ENCODE results near the gene SLC36A3.

DNA sequence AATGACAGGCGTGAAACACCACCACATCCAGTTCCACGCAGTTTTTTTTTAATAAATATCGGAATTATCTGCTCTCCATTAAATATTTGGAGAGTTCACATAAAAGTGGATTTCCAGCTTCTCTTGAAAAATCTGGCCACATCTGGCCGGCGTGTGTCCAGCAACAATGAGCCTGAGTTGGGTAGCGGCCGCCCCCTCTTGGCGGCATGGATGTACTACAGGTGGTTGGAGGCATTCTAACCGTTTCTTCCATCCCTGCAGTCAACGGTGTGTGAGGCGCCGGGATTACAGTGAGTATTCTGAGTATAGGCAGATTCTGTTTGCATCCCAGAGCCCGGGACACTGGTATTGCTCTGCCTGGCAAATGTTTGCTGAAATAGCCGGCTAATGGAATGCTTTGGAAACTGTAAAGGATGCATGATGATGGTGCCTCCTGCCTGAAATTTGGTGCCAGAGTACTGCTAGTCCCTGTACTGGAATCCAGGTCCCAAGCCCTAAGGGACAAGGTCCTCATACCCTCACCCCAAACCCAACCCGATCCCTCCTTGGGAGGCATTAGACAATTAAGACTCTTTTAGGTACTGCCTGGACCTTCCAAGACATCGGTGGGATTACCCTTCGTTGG, 64.2 kb downstream of the SLC36A3 start:
- no peak for TF ChIP-seq SUZ12 (IDR thresholded peaks at IDR 0.05; ENCODE audit: low read length)
- TF ChIP-seq POLR2AphosphoS5 (IDR thresholded peaks at IDR 0.05; ENCODE audit: low read depth, low read length): no peak
- no peak for TF ChIP-seq POLR2A (IDR thresholded peaks at IDR 0.05; ENCODE audit: control extremely low read depth in 1 of 2, low read depth in 2 of 2, low read length in 2 of 2)
- no peak for TF ChIP-seq POU5F1 (IDR thresholded peaks at IDR 0.05; ENCODE audit: low read depth, low read length)
- TF ChIP-seq, protein P1, sequence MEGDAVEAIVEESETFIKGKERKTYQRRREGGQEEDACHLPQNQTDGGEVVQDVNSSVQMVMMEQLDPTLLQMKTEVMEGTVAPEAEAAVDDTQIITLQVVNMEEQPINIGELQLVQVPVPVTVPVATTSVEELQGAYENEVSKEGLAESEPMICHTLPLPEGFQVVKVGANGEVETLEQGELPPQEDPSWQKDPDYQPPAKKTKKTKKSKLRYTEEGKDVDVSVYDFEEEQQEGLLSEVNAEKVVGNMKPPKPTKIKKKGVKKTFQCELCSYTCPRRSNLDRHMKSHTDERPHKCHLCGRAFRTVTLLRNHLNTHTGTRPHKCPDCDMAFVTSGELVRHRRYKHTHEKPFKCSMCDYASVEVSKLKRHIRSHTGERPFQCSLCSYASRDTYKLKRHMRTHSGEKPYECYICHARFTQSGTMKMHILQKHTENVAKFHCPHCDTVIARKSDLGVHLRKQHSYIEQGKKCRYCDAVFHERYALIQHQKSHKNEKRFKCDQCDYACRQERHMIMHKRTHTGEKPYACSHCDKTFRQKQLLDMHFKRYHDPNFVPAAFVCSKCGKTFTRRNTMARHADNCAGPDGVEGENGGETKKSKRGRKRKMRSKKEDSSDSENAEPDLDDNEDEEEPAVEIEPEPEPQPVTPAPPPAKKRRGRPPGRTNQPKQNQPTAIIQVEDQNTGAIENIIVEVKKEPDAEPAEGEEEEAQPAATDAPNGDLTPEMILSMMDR (IDR thresholded peaks at IDR 0.05; ENCODE audit: control extremely low read depth in 1 of 3, insufficient read depth in 1 of 3, low read depth in 1 of 3, low read length in 3 of 3): peak; percentile 86 to 94 (median 87)
- no peak for TF ChIP-seq TEAD4 (IDR thresholded peaks at IDR 0.05; ENCODE audit: low read depth, low read length)
- TF ChIP-seq JUN (IDR thresholded peaks at IDR 0.05; ENCODE audit: low read depth, low read length): no peak
- TF ChIP-seq, protein P2, sequence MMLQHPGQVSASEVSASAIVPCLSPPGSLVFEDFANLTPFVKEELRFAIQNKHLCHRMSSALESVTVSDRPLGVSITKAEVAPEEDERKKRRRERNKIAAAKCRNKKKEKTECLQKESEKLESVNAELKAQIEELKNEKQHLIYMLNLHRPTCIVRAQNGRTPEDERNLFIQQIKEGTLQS (IDR thresholded peaks at IDR 0.05; ENCODE audit: insufficient read depth, low read depth, low read length): no peak
- TF ChIP-seq BCL11A (IDR thresholded peaks at IDR 0.05; ENCODE audit: low read depth in 2 of 2, low read length in 2 of 2): no peak
- TF ChIP-seq YY1 (IDR thresholded peaks at IDR 0.05; ENCODE audit: low read depth, low read length): 0 out of 2 replicates have a peak, but pooled peaks have one; percentile 21
- no peak for TF ChIP-seq GTF2F1 (IDR thresholded peaks at IDR 0.05; ENCODE audit: borderline replicate concordance, low read depth, low read length)
- no peak for TF ChIP-seq EZH2 (IDR thresholded peaks at IDR 0.05; ENCODE audit: low read depth, low read length, severe bottlenecking)
- TF ChIP-seq ZNF274 (IDR thresholded peaks at IDR 0.05; ENCODE audit: borderline replicate concordance, extremely low read depth, low read length): no peak

Measured in H1 (cell line).